ENCODE results near the gene CDKAL1.
A peak's percentile ranks its signal among the peaks of the same experiment; 100 is the strongest.
"Not testable (repeated sequence)": the region's sequence is repeated elsewhere in the genome, so short reads cannot be mapped to it uniquely, and the experiment has no call there.

Gene CDKAL1

DNA sequence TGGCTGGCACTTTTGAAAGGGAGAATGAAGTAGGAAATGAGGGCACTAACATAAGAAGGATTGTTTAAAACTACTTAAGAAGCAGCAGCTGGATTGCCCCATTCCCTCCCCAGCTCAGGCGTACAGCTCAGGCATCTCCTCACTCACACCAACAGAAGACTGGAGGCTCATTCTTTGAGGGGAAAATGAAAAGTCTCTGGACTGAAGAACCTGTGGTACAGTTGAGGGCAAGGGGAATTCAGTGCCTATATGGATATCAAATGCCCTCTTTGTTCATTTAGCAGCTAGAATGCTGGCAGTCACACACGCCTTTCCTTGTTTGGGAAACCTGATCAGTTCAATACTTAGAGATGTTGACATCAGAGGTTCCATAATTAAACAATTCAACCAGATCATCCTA is 557.2 kb downstream of the CDKAL1 start:
- no peak for DNase-seq

- not testable (repeated sequence) for DNase-seq
Observed at GRCh38 chr6:21092231-21092772, 558.0 kb downstream of the CDKAL1 start.

DNA sequence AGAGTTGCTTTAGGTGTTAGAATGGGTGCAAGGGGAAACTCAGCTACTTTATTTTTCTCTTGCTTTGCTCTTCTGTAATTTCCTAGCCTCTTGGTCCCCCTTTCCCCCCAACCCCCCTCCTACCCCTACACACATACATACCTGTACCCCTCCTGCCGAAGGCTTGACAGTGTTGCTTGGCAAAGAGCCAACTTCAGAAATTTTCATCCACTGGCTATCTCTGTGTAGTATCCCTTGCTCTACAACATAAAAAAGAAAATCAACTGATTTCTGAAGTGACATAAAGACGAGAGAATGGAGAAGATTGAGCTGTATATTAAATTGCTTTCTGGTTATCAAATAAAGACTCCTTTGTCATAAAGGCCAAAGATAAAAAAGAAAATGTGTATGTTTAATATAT is 561.2 kb downstream of the CDKAL1 start:
- no peak for DNase-seq

DNA sequence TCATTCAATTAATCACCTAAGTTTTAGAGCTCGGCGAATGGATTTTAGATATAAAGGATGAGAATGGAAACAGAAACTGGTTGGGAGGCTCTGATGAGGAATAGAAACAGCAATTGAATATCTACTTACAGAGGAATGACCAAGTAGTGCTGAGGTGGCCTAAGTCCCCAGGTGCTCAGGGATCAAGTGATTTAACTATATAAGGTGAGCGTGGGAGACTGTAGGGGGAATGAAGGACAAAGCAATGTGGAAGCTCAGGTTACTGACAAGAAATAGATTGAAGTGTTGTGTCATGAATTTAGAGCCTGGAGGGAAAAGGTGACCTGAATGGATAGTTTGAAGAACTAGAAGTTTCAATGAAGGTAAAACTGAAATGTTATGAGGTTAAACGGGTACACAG is 563.9 kb downstream of the CDKAL1 start:
- no peak for DNase-seq

DNA sequence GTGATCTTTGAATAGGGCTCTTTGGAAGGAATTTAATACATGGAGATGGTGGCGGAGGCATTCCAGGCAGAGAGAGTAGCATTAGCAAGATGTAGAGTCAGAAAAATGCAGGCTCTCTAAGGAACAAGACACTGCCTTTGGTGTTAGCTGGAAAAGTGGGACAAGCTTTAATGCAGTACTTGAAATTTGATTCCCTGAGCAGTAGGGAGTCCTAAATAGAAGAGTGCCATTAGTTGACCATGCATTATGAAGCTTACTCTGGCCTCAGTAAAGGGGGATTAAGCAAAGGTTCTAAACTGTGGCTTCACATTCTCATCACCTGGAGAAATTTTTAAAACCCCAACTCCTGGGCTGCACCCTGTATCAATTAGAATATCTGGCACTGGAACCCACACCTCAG is 564.5 kb downstream of the CDKAL1 start:
- DNase-seq = no peak

DNA sequence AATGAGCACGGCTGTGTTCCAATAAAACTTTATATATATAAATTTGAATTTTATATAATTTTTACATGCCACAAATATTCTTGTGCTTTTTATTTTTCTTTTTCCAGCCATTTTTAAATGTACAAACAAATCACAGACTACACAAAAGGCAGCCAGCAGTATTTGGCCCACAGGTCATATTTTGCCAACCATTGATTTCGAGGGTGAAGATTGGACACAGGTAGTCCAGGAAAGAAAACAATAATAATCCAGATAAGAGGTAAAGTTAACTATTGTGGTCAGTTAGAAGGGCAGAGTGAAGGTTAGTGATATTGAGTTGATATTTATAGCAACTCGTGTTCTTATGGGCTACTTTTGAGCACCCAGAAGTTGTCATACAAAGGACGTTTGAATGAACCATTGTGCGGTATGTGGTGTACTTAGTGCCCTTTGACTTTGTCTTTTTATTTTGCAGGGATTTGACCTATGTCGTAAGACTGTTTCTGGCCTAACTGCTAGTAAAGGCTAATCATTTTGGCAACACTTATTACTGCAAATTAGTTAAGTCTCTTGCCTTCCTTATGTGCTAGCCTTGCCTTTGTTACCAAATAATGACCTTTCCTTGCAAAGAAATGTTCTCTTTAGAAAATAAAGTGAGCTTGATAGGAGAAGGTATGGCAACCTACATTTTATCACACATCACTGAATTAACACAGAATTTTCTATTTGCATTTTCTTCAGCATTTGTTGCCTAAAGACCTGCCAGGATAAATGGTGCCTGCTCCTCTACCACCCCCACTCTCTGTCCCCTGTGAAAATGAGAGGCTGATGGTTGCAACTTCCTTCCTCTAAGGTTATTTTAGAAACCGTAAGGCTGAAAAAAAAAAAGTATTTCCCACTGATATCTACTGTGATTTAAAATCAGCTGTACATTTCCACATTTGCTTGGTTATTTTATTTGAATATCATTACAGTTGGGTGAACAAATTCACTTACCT is 565.4 kb downstream of the CDKAL1 start:
- no peak for DNase-seq

DNA sequence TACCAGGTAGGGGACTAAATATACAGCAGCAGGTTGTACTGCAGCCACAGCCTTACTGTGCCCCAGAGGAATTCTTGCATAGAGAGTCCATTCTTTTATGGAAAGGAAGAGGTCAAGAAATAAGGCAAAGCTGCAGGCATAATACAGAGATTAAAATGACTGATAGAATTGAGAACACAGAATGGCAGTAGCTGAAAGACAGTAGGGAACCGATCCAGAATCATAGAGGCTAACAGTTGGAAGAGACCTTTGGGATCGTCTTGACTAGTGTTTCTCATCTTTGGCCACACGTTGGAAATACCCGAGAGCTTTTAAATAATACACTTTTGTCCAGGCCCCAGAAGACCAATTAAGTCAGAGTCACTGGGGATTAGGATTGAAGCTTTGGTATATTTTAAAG is 566.7 kb downstream of the CDKAL1 start:
- DNase-seq = no peak

DNA sequence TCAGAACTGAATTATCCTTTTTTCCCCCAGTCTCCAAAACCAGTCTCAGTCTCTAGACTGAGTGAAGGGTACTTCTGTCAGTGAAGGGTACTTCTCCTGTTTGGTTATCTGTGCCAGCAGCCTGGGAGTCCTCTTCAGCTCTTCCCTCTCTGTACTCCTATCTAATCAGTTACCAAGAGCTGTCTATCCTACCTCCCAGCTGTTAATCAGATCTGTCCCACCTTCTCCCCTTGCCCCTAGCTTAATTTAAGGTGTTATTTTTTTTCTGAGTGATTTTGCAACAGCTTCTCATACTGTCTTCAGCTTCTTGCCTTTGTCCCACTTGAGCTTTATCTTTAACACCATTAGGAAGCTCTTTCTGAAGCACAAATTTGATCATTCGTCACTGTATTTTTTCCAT is 567.4 kb downstream of the CDKAL1 start:
- peak; percentile 73 for DNase-seq

DNA sequence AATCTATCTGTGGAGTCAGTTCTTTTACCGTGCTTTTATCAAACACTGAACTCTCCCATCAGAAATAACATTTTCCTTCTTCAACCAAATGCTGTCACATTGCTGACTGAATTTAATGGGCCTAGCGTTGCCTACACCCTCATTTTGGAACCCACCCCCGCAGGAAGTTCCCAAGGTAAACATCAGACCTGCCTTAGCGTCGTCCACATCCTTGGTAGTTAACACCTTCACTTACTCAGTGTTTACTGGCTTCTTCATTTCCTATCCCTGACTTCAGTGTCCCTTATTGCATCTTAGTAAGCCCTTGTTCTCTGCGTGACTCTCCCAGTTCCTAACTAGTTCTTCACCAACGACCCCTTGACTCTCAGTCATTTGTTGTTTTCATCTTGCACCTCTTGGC is 567.9 kb downstream of the CDKAL1 start:
- no peak for DNase-seq

DNA sequence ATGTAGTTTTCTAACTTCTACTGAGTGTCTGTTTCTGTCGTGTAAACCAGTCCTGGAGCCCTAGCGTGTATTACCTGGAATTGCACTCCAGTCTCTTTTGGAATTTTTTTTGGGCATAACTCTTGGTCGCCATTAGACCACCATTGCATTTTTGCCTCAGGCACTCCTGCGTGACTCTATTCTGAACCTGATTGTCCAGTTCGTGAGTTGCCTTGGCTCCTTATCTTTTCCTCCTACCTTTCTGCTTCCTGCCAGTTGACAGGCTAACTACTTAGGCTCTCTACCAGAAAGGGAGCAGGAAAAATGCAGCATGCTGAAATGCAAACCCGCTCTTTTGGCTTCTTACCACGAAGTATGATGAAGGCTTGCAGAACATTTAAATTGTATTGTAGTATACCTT is 568.4 kb downstream of the CDKAL1 start:
- no peak for DNase-seq

- DNase-seq = no peak
Observed at GRCh38 chr6:21103626-21104224, 569.5 kb downstream of the CDKAL1 start.

GRCh38 chr6:21104288-21104687 is 570.0 kb downstream of the CDKAL1 start:
- DNase-seq = no peak

DNA sequence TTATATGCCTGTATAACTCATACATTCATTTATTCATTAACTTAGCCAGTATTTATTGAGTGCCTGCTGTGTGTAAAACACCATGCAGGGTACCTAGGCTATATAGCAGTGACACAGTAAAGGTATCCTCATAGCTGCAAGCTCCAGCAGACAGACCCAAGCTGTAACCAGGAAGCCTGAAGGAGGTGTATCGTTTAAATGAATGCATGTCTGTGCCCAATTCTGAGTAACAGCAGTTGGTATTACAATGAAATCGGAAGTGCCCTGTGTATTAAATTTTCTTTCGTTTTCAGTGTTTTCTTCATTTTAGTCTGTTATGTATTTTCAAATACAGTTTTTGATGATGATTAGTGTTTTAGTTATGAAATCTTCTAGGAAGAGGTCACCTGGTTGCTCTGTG is 573.5 kb downstream of the CDKAL1 start:
- no peak for DNase-seq

GRCh38 chr6:21109391-21110178 is 575.3 kb downstream of the CDKAL1 start:
- DNase-seq = peak; percentile 52

- DNase-seq = no peak
Observed at GRCh38 chr6:21110684-21111083, 576.4 kb downstream of the CDKAL1 start.

DNA sequence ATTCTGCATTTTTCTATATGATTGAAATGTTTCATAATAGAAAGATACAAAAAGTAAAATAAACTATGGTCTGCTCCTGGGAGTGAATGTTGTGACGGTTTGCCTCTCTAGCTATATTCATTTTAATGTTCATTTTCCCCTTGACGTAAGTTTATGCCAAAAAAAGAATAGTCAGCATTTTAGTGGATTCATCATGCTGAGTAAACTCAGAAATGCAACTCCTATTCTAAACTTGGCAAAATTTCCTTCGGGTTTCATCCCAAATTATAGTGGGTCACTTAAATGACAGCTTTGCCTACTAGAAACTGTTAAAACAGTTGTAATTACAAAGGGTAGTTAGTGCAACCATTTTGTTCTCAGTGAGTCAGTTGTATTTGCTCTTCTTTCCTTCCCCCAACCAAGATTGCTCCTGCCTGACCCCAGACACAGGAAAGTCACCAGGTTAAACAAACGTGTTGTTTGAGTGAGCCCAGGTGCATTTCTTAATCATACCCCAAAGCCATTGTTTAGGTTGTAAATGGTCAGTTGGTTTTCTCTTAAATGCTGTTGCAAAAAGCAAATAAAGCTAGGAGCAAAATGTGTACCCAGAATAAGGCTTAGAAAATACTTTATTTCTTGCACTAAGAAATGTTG is 577.0 kb downstream of the CDKAL1 start:
- no peak for DNase-seq

- DNase-seq = no peak
Observed at GRCh38 chr6:21115111-21115510, 580.9 kb downstream of the CDKAL1 start.

- no peak for DNase-seq
Observed at GRCh38 chr6:21116736-21117135, 582.5 kb downstream of the CDKAL1 start.

DNA sequence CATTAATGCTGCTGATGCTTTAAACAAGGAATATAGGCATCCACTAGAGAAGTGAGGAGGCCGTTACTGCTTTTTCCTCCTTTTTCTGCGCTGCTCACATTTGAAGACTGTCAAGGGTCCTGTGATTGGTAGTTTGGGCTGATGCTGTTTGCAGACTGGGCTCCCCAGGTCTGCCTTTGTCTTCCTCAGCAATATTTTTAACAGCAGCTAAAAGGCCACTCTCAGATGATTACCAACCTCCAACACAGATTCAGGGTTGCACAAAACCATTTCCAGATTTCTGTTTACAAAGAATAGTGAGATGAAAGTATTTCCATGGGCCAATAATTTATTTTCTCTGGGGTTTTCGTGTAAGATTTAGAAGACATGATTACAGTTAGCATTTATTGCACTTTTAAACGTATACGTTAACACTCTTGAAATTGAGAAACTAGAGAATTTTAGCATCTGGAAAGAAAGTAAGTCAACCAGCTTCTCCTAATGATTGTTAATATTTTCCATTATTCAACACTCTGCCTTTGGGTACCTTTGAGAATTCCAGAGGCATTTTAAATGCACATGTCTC is 584.0 kb downstream of the CDKAL1 start:
- DNase-seq = no peak

- no peak for DNase-seq
Observed at GRCh38 chr6:21121636-21122136, 587.4 kb downstream of the CDKAL1 start.

DNA sequence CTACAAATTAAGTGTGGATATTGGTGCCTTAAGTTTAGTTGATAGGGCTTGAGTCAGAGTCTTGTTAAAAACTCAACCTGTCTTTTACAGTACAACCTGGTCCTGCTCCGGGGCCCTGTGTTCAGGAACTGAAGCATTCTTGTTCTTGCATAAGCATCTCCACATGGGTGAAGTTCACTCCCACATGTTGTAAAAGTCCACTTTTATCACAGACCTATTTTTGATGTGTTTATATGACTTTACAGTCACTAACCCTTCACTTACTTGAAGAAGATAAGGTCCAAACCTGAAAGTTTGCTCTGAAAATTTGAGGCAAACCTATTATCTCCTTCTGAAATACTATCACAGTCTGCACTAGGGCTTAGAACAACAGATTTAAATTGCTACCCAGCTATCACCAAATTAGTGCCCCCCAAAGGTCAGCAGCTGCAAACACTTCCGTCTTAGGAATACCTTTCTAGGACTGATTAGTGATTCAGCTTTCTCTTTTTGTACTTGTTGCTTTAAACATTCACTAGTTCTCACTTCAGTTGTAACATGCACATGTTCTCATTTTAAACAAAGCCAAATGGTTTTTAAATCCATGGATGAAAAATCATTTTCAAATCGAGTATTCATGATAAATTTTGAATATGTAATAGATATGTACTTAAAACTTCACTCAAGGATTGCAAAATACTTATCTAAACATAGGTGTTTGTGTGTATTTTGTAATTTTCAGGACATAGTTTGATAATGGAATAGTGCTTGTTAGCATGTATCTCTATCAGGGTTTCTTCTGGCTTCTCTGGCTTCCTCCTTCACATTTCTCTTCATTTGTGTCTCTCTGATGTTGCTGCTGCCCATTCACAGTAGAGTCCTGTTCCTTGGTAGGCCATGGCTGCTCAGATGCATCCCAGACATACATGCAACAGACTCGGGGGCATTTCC is 589.5 kb downstream of the CDKAL1 start:
- no peak for DNase-seq
